Stimulated activated CD8-positive, alpha-beta memory T cell treated with anti-CD3 and anti-CD28 coated beads, Interleukin-7, amount 100 ng/mL, for 24 hours (primary cell): Measurements from ENCODE around the gene MRFAP1L1.

ENCODE experiments used
- DNase-seq: peaks from one replicate; pipeline ENCODE4 v3.0.0-alpha.2; 2020; ENCODE audit warnings: low read depth

The MRFAP1L1 gene

GRCh38 chr4:6660430-6660829, 49.2 kb downstream of the MRFAP1L1 start:
- no peak for DNase-seq

- DNase-seq: no peak
Observed at GRCh38 chr4:6659897-6660296, 49.8 kb downstream of the MRFAP1L1 start.

- DNase-seq: peak; percentile 11
Observed at GRCh38 chr4:6658597-6659075, 51.0 kb downstream of the MRFAP1L1 start.

- DNase-seq: no peak
Observed at GRCh38 chr4:6658209-6658595, 51.5 kb downstream of the MRFAP1L1 start.
